Measurements from ENCODE around the gene KRT4. TPM values are rescaled to one million over a fixed set of nuclear protein-coding genes. Genes with fewer than 3 reads are reported as not detected.
A peak's percentile ranks its signal among the peaks of the same experiment; 100 is the strongest.
"Not testable (repeated sequence)": the region's sequence is repeated elsewhere in the genome, so short reads cannot be mapped to it uniquely, and the experiment has no call there.

The KRT4 gene
- total RNA-seq, 1 experiment from 2014 or later, result not detected

GRCh38 chr12:52795332-52795674 lies 18.6 kb downstream of the KRT4 start:
- Histone ChIP-seq H3K9me3 (replicated peaks) (peaks cover 32% of the 10 kb centered on the region), H3K27me3 (replicated peaks) (peaks cover 39% of the 10 kb centered on the region), H3K4me1 (replicated peaks) (peaks cover 38% of the 10 kb centered on the region)
- H3K4me3 ChIP-seq, H3K36me3 ChIP-seq, H3K27ac ChIP-seq: not testable (repeated sequence)
- DNase-seq (ENCODE audit: low read depth in 1 of 2, low spot score in 2 of 2), result peak in 1 of 2 experiments; percentile 92

DNA sequence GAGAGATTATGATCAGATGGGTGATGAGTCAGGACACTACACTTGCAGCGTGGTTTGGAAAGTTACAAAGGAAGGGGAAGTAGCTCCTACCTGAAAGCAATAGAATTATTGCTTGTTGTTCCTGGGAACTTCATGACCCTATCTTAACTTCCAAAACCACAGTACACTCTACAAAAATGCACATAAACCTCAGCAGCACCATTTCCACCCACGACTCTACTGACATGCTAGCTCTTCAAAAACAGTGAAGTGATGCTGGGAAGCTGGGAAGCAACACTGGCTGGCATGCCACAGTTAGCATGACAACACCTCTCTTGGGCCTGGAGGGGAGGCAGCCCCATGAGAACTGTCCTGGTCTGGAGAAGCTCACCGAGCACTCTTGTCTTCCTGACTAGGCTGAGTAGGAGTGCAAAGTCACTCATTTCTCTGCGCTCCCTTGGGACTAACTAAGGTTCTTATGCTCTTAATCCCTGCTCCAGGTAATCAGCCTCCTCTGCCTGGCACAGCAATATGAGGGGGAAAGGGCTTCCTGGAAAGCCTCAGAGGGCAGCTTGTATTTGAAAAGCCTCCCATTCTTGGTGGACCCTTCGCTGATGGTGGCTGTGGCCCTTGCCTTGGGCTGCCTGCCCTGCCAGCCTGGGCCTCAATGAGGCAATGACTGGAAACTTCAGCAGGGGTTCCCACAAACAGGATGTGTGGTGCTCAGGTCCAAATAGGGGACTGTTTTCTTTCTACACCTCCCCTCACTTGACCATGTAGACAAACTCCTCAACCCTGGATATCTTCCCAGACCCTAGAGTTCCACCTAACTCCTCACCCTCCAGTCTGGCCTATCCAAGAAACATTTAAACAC lies 19.2 kb downstream of the KRT4 start:
- DNase-seq (ENCODE audit: low read depth in 1 of 2, low spot score in 2 of 2), result peak; percentile 79 to 92
- Histone ChIP-seq H3K27me3 (replicated peaks) (peaks cover 45% of the 10 kb centered on the region), H3K4me1 (replicated peaks) (peaks cover 35% of the 10 kb centered on the region), H3K36me3 (no peaks in the 10 kb centered on the region), H3K4me3 (no peak overlapping the region), H3K27ac (no peak overlapping the region), H3K9me3 (replicated peaks) (peaks cover 34% of the 10 kb centered on the region)

- Histone ChIP-seq H3K27me3 (replicated peaks) (peaks cover 68% of the 10 kb centered on the region), H3K4me1 (replicated peaks) (peaks cover 12% of the 10 kb centered on the region)
- DNase-seq (ENCODE audit: low read depth in 1 of 2, low spot score in 2 of 2), result peak; percentile 80 to 92
These were observed 21.5 kb downstream of the KRT4 start for GRCh38 chr12:52792185-52793029.

GRCh38 chr12:52791271-52792184 lies 22.4 kb downstream of the KRT4 start:
- Histone ChIP-seq H3K27ac (no peak overlapping the region), H3K27me3 (replicated peaks) (peaks cover 77% of the 10 kb centered on the region), H3K4me1 (replicated peaks) (peaks cover 11% of the 10 kb centered on the region), H3K4me3 (no peak overlapping the region), H3K9me3 (replicated peaks) (peaks cover 35% of the 10 kb centered on the region), H3K36me3 (no peaks in the 10 kb centered on the region)
- peak; percentile 80 to 92 for DNase-seq (ENCODE audit: low read depth in 1 of 2, low spot score in 2 of 2)

More at GRCh38 chr12:52792185-52793029, 21.5 kb downstream of the KRT4 start:
- Histone ChIP-seq H3K9me3 (replicated peaks) (peaks cover 31% of the 10 kb centered on the region), H3K27ac (no peak overlapping the region), H3K36me3 (no peaks in the 10 kb centered on the region), H3K4me3 (no peak overlapping the region)

GRCh38 chr12:52790427-52791270 lies 23.3 kb downstream of the KRT4 start:
- Histone ChIP-seq H3K36me3 (no peaks in the 10 kb centered on the region), H3K4me3 (no peak overlapping the region), H3K9me3 (replicated peaks) (peaks cover 40% of the 10 kb centered on the region), H3K4me1 (replicated peaks) (peaks cover 11% of the 10 kb centered on the region), H3K27ac (no peak overlapping the region), H3K27me3 (replicated peaks) (peaks cover 84% of the 10 kb centered on the region)
- DNase-seq (ENCODE audit: low read depth in 1 of 2, low spot score in 2 of 2), result peak; percentile 80 to 92

- no peaks in the 10 kb centered on the region for H3K36me3 ChIP-seq
- H3K27ac ChIP-seq, result no peak overlapping the region
- H3K4me3 ChIP-seq, result no peak overlapping the region
- peaks cover 92% of the 10 kb centered on the region for H3K27me3 ChIP-seq (replicated peaks)
- DNase-seq (ENCODE audit: low read depth in 1 of 2, low spot score in 2 of 2), result peak in 1 of 2 experiments; percentile 80
- peaks cover 44% of the 10 kb centered on the region for H3K9me3 ChIP-seq (replicated peaks)
- peaks cover 10% of the 10 kb centered on the region for H3K4me1 ChIP-seq (replicated peaks)
These were observed 24.1 kb downstream of the KRT4 start for GRCh38 chr12:52789637-52790426.

GRCh38 chr12:52788876-52789636 lies 24.9 kb downstream of the KRT4 start:
- Histone ChIP-seq H3K27me3 (replicated peaks) (peaks cover 94% of the 10 kb centered on the region), H3K4me3 (no peak overlapping the region), H3K4me1 (replicated peaks) (peaks cover 3% of the 10 kb centered on the region), H3K36me3 (no peaks in the 10 kb centered on the region), H3K9me3 (replicated peaks) (peaks cover 38% of the 10 kb centered on the region), H3K27ac (no peak overlapping the region)
- DNase-seq (ENCODE audit: low read depth in 1 of 2, low spot score in 2 of 2), result peak; percentile 79 to 91

- Histone ChIP-seq H3K9me3 (replicated peaks) (peaks cover 41% of the 10 kb centered on the region), H3K4me3 (no peak overlapping the region), H3K4me1 (replicated peaks) (peaks cover 3% of the 10 kb centered on the region), H3K27ac (no peak overlapping the region), H3K27me3 (replicated peaks) (peaks cover 97% of the 10 kb centered on the region), H3K36me3 (no peaks in the 10 kb centered on the region)
- DNase-seq (ENCODE audit: low read depth in 1 of 2, low spot score in 2 of 2), result peak; percentile 81 to 91
These were observed 25.6 kb downstream of the KRT4 start for GRCh38 chr12:52788192-52788875.

- Histone ChIP-seq H3K9me3 (replicated peaks) (peaks cover 42% of the 10 kb centered on the region), H3K4me3 (no peak overlapping the region), H3K36me3 (no peaks in the 10 kb centered on the region), H3K27me3 (replicated peaks) (peaks cover 92% of the 10 kb centered on the region), H3K27ac (no peak overlapping the region), H3K4me1 (replicated peaks) (peaks cover 3% of the 10 kb centered on the region)
- DNase-seq (ENCODE audit: low read depth in 1 of 2, low spot score in 2 of 2), result peak in 1 of 2 experiments; percentile 91
These were observed 26.4 kb downstream of the KRT4 start for GRCh38 chr12:52787324-52788191.

DNA sequence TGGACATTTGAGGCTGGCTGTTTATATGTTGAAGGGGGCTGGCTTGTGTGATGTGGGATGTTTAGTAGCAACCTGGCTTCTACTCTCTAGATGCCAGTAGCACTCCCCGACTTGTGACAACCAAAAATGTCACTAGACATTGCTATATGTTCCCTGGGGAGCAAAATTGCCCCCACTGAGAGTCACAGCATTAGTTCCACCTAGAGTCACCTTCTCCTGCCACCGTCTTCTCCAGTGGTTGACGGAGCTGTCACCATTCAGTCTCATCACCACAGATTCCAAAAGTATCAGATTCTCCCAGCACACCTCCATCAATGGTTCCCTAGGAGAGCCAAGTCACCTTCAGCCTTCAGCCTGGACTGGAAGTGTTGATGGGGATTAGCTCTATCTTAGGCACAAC lies 29.0 kb downstream of the KRT4 start:
- Histone ChIP-seq H3K9me3 (replicated peaks) (peaks cover 22% of the 10 kb centered on the region), H3K4me1 (replicated peaks) (no peaks in the 10 kb centered on the region), H3K36me3 (no peaks in the 10 kb centered on the region), H3K27me3 (replicated peaks) (peaks cover 92% of the 10 kb centered on the region), H3K27ac (no peak overlapping the region), H3K4me3 (no peak overlapping the region)
- peak in 1 of 2 experiments; percentile 91 for DNase-seq (ENCODE audit: low read depth in 1 of 2, low spot score in 2 of 2)
